ENCODE results near the gene PDE4D. TPM values are rescaled to one million over a fixed set of nuclear protein-coding genes. Genes with fewer than 3 reads are reported as not detected.

The PDE4D gene
- total and polyA plus RNA-seq, 2 donors (not counting 3 experiments of a cell fraction or from before 2014, with no cell fraction given): 34.5 to 51.2 TPM

DNA sequence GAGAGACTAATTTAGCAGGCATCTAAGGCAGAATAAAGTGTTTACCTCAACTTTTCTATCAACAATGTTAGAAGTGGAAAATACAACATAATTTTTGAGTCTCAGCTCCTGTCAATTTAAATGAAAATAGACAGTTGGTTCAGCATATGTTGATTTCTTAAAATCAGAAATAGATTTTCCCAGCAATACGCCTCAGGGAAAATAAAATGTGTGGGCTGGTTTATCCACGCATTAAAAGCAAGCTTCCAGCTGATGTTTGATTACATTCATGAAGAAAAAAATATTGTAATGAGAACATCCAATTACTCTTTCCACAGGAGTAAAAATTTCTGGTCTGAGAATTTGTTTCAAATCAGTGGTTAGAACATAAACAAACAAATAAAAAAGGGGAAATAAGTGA, 166.3 kb downstream of the PDE4D start:
- Histone ChIP-seq H4K20me1 (replicated peaks; ENCODE audit: control insufficient read depth, extremely low read depth, insufficient read depth, low read length) (peaks cover 2% of the 10 kb centered on the region), H3K27ac (ENCODE audit: insufficient read depth, low read depth, low read length) (no peak overlapping the region), H3K4me3 (replicated peaks in 1 of 3; ENCODE audit: insufficient read depth in 1 of 3, low read depth in 1 of 3, low read length in 3 of 3) (no peak overlapping the region), H3K9ac (replicated peaks; ENCODE audit: extremely low read depth, insufficient read depth, low read length) (no peak overlapping the region), H3K27me3 (ENCODE audit: control insufficient read depth in 2 of 2, insufficient read depth in 2 of 2, low read length in 2 of 2) (no peaks in the 10 kb centered on the region), H3K79me2 (ENCODE audit: control insufficient read depth, insufficient read depth, low read length) (no peaks in the 10 kb centered on the region), H3K9me1 (replicated peaks; ENCODE audit: control insufficient read depth, extremely low read depth, insufficient read depth, low read length) (no peaks in the 10 kb centered on the region), H3K4me1 (ENCODE audit: control insufficient read depth, extremely low read depth, insufficient read depth, low read length) (peaks cover 17% of the 10 kb centered on the region), H2AFZ (ENCODE audit: low read depth, low read length) (no peak overlapping the region), H3K4me2 (ENCODE audit: insufficient read depth, low read length) (no peak overlapping the region), H3K9me3 (replicated peaks; ENCODE audit: control insufficient read depth, insufficient read depth, low read length) (no peaks in the 10 kb centered on the region), H3K36me3 (ENCODE audit: control insufficient read depth in 2 of 2, extremely low read depth in 1 of 2, insufficient read depth in 2 of 2, low read length in 2 of 2) (no peaks in the 10 kb centered on the region)
- POLR2A ChIA-PET: no interaction called here
- FAIRE-seq: no peak
- DNase-seq (ENCODE audit: low read depth, low spot score): no peak
- TF ChIP-seq MYC (IDR thresholded peaks at IDR 0.05; ENCODE audit: low read depth, low read length) (no peak), EZH2 (IDR thresholded peaks at IDR 0.05; ENCODE audit: borderline replicate concordance, low read depth, low read length, severe bottlenecking) (no peak), GATA2 (IDR thresholded peaks at IDR 0.05; ENCODE audit: insufficient read depth, insufficient read length, low read depth, low read length) (no peak), POLR2AphosphoS5 (IDR thresholded peaks at IDR 0.05; ENCODE audit: insufficient read depth, low read depth, low read length) (no peak), FOS (IDR thresholded peaks at IDR 0.05; ENCODE audit: borderline replicate concordance, insufficient read depth, low read length) (no peak), POLR2A (IDR thresholded peaks at IDR 0.05; ENCODE audit: low read depth, low read length) (no peak), JUN (IDR thresholded peaks at IDR 0.05; ENCODE audit: borderline replicate concordance, insufficient read depth, insufficient read length, low read depth) (no peak)
- TF ChIP-seq, protein P1, sequence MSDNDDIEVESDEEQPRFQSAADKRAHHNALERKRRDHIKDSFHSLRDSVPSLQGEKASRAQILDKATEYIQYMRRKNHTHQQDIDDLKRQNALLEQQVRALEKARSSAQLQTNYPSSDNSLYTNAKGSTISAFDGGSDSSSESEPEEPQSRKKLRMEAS (IDR thresholded peaks at IDR 0.05; ENCODE audit: insufficient read depth, insufficient read length): no peak
- TF ChIP-seq, protein P2, sequence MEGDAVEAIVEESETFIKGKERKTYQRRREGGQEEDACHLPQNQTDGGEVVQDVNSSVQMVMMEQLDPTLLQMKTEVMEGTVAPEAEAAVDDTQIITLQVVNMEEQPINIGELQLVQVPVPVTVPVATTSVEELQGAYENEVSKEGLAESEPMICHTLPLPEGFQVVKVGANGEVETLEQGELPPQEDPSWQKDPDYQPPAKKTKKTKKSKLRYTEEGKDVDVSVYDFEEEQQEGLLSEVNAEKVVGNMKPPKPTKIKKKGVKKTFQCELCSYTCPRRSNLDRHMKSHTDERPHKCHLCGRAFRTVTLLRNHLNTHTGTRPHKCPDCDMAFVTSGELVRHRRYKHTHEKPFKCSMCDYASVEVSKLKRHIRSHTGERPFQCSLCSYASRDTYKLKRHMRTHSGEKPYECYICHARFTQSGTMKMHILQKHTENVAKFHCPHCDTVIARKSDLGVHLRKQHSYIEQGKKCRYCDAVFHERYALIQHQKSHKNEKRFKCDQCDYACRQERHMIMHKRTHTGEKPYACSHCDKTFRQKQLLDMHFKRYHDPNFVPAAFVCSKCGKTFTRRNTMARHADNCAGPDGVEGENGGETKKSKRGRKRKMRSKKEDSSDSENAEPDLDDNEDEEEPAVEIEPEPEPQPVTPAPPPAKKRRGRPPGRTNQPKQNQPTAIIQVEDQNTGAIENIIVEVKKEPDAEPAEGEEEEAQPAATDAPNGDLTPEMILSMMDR (IDR thresholded peaks at IDR 0.05; ENCODE audit: extremely low read depth in 1 of 2, insufficient read depth in 1 of 2, low read depth in 1 of 2, low read length in 2 of 2): no peak
- intact Hi-C loops (cut with micrococcal nuclease) (no loop called here), dilution Hi-C loops (cut with MboI; ENCODE audit: extremely low pct_ligation_motif_present, low sequenced_read_pairs) (no loop called here)
- CTCF ChIA-PET: interaction anchor here (0.7 to 2.7 kb wide), 7 partner anchors 17 to 221 kb away, joined by 3 to 14 read pairs (median 4); no protein-coding TSS in a partner anchor
- BruUV-seq (replicated peaks): no TSS peak

All from endothelial cell of umbilical vein (primary cell).